HepG2 (cell line): Measurements from ENCODE around the gene SLC2A4. TPM values are rescaled to one million over a fixed set of nuclear protein-coding genes. Genes with fewer than 3 reads are reported as not detected.

ENCODE experiments used
- ARID5B ChIP-seq: IDR thresholded peaks from 2 replicates; pipeline ENCODE4 v1.4.0; 2020; ENCODE audit warnings: mild to moderate bottlenecking, missing genetic modification reagents
- MBNL3 ChIP-seq: fragments of 250-450 bp; sonication (Bioruptor Pico); conservative IDR thresholded peaks from 2 replicates; pipeline ENCODE4 v1.8.0; 2022; ENCODE audit warnings: mild to moderate bottlenecking, inconsistent platforms
- PAX8 ChIP-seq: sonication (generic); formaldehyde crosslinking; IDR thresholded peaks from 2 replicates; pipeline ENCODE4 v1.8.0; 2022; ENCODE audit warnings: mild to moderate bottlenecking, missing genetic modification reagents, borderline replicate concordance
- PHF5A ChIP-seq: IDR thresholded peaks from one replicate; pipeline ENCODE4 v1.6.1; 2018; ENCODE audit warnings: low read depth, missing genetic modification reagents; ENCODE audit not compliant: unreplicated experiment
- RBM22 ChIP-seq: fragments of 200-400 bp; formaldehyde crosslinking; optimal IDR thresholded peaks from 2 replicates; pipeline ENCODE3; 2017; ENCODE audit warnings: mild to moderate bottlenecking, low read length, moderate library complexity
- REPIN1 ChIP-seq: sonication (generic); formaldehyde crosslinking; IDR thresholded peaks from 2 replicates; pipeline ENCODE4 v1.8.0; 2022; ENCODE audit warnings: missing genetic modification reagents, low read depth, mild to moderate bottlenecking, borderline replicate concordance
- TBX3 ChIP-seq: fragments of 450-650 bp; IDR thresholded peaks from 2 replicates; pipeline ENCODE4 v1.6.1; 2017; ENCODE audit warnings: antibody characterized with exemption, mild to moderate bottlenecking, inconsistent platforms, borderline replicate concordance
- TRIM22 ChIP-seq: fragments of 450-650 bp; IDR thresholded peaks from 2 replicates; pipeline ENCODE4 v1.6.1; 2017
- ZKSCAN1 ChIP-seq: fragments of 150-350 bp; IDR thresholded peaks from 2 replicates; pipeline ENCODE4 v1.6.1; 2014; ENCODE audit warnings: low read length
- ZNF18 ChIP-seq: sonication (generic); formaldehyde crosslinking; IDR thresholded peaks from 2 replicates; pipeline ENCODE4 v1.8.0; 2022; ENCODE audit warnings: mild to moderate bottlenecking, missing genetic modification reagents; ENCODE audit not compliant: insufficient replicate concordance
- ZNF354B ChIP-seq: sonication (generic); formaldehyde crosslinking; IDR thresholded peaks from 2 replicates; pipeline ENCODE4 v1.8.0; 2022; ENCODE audit warnings: mild to moderate bottlenecking, missing genetic modification reagents
- ZNF737 ChIP-seq: sonication (generic); formaldehyde crosslinking; IDR thresholded peaks from 2 replicates; pipeline ENCODE4 v1.5.0; 2020; ENCODE audit warnings: missing genetic modification reagents, mild to moderate bottlenecking, borderline replicate concordance
- ZNF781 ChIP-seq: sonication (generic); formaldehyde crosslinking; IDR thresholded peaks from 2 replicates; pipeline ENCODE4 v1.5.1; 2020; ENCODE audit warnings: borderline replicate concordance, mild to moderate bottlenecking, missing genetic modification reagents; ENCODE audit errors: not compliant biosample characterization
- polyA plus RNA-seq, 8 experiments: library from polyadenylated mRNA; depleted of rRNA in 3 of 8; stranded (reverse) in 7 of 8; unstranded in 1 of 8; fragments of >200 nt; fragmentation: Illumina TruSeq in 4 of 8; extraction: Trizol in 4 of 8; gene quantifications; 2 replicates each; pipeline versions ENCODE4 v1.2.1 to v1.2.3, GENCODE V29; 2011 to 2016; ENCODE audit warnings: low read depth in 4 of 8, missing spikeins in 1 of 8, mixed read lengths in 1 of 8; ENCODE audit not compliant: insufficient read depth in 1 of 8
- total RNA-seq, 5 experiments: library from RNA; depleted of rRNA; stranded (reverse); fragments of >200 nt; fragmentation: Illumina TruSeq; extraction: Trizol; gene quantifications; 2 replicates each; pipeline ENCODE4 v1.2.3, GENCODE V29; 2016; ENCODE audit warnings: low read depth in 1 of 5
- TF ChIP-seq, protein P1 (sequence below): sonication (generic); formaldehyde crosslinking; IDR thresholded peaks from one replicate; pipeline ENCODE4 v1.5.1; 2020; ENCODE audit warnings: mild to moderate bottlenecking, missing genetic modification reagents; ENCODE audit errors: not compliant biosample characterization

The SLC2A4 gene
- total and polyA plus RNA-seq, 2 of the 13 experiments (the other 11 are each of a cell fraction or from before 2014, with no cell fraction given), result 4.9 to 5.8 TPM

DNA sequence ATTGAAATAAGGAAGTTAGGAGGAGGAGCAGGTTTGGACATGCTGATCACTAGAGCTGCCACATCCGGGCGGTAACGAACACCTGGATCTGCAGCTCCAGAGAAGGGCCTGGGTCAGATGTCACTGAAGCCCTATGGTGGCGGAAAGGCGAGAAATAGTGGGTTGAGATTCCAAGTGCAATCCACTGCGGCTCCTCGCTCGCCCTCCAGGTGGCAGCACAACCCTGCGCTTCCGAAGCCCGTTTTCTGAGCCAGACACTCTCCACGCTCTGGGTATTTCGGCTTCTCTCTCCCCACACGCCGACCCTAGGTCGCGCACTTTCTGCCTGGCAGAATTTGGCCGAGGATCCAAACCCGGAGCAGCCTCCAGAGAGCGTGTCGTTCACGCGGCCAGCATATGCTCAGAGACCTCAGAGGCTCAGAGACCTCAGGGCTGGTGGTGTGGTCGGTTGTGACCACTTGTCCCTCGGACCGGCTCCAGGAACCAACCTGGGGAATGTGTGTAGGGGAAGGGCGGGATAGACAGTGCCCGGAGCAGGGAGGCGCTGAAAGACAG, 922 bp upstream of the SLC2A4 start (continued):
- TF ChIP-seq, protein P1, sequence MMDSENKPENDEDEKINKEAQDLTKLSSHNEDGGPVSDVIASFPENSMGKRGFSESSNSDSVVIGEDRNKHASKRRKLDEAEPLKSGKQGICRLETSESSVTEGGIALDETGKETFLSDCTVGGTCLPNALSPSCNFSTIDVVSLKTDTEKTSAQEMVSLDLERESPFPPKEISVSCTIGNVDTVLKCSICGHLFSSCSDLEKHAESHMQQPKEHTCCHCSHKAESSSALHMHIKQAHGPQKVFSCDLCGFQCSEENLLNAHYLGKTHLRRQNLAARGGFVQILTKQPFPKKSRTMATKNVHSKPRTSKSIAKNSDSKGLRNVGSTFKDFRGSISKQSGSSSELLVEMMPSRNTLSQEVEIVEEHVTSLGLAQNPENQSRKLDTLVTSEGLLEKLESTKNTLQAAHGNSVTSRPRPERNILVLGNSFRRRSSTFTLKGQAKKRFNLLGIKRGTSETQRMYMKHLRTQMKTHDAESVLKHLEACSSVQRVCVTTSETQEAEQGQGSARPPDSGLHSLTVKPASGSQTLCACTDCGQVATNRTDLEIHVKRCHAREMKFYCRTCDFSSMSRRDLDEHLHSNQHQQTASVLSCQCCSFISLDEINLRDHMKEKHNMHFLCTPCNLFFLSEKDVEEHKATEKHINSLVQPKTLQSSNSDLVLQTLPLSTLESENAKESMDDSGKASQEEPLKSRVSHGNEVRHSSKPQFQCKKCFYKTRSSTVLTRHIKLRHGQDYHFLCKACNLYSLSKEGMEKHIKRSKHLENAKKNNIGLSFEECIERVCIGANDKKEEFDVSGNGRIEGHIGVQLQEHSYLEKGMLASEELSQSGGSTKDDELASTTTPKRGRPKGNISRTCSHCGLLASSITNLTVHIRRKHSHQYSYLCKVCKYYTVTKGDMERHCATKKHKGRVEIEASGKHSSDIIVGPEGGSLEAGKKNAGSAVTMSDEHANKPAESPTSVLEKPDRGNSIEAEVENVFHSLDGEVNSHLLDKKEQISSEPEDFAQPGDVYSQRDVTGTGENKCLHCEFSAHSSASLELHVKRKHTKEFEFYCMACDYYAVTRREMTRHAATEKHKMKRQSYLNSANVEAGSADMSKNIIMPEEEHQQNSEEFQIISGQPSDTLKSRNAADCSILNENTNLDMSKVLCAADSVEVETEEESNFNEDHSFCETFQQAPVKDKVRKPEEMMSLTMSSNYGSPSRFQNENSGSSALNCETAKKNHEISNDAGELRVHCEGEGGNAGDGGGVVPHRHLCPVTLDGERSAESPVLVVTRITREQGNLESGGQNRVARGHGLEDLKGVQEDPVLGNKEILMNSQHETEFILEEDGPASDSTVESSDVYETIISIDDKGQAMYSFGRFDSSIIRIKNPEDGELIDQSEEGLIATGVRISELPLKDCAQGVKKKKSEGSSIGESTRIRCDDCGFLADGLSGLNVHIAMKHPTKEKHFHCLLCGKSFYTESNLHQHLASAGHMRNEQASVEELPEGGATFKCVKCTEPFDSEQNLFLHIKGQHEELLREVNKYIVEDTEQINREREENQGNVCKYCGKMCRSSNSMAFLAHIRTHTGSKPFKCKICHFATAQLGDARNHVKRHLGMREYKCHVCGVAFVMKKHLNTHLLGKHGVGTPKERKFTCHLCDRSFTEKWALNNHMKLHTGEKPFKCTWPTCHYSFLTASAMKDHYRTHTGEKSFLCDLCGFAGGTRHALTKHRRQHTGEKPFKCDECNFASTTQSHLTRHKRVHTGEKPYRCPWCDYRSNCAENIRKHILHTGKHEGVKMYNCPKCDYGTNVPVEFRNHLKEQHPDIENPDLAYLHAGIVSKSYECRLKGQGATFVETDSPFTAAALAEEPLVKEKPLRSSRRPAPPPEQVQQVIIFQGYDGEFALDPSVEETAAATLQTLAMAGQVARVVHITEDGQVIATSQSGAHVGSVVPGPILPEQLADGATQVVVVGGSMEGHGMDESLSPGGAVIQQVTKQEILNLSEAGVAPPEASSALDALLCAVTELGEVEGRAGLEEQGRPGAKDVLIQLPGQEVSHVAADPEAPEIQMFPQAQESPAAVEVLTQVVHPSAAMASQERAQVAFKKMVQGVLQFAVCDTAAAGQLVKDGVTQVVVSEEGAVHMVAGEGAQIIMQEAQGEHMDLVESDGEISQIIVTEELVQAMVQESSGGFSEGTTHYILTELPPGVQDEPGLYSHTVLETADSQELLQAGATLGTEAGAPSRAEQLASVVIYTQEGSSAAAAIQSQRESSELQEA (CRISPR knock-in tag), result no peak
- no peak for TF ChIP-seq ZNF781 (CRISPR knock-in tag)
- no peak for TF ChIP-seq PHF5A
- peak; percentile 45 for TF ChIP-seq ZNF18 (CRISPR knock-in tag)
- TF ChIP-seq ARID5B (CRISPR knock-in tag), result peak; percentile 60; the same call in 1 of the 2 replicates
- no peak for TF ChIP-seq MBNL3 (CRISPR knock-in tag)
- TF ChIP-seq TBX3, result no peak
- TF ChIP-seq RBM22, result no peak
- TF ChIP-seq PAX8 (CRISPR knock-in tag), result no peak
- no peak; the same call in 1 of the 2 replicates for TF ChIP-seq ZNF354B (CRISPR knock-in tag)
- no peak for TF ChIP-seq ZNF737 (CRISPR knock-in tag)
- peak; percentile 92 for TF ChIP-seq REPIN1 (CRISPR knock-in tag)
- no peak for TF ChIP-seq TRIM22
- no peak for TF ChIP-seq ZKSCAN1
